GM10266 (cell line): ENCODE results near the gene OPTC.
"Not testable (repeated sequence)": the region's sequence is repeated elsewhere in the genome, so short reads cannot be mapped to it uniquely, and the experiment has no call there.

Source experiments
- DNase-seq: peaks from one replicate; pipeline ENCODE4 v3.0.0; 2012; ENCODE audit errors: extremely low spot score
- TF ChIP-seq, protein P1 (sequence below): IDR thresholded peaks from 2 replicates; pipeline ENCODE4 v1.5.1; 2012; ENCODE audit warnings: mild to moderate bottlenecking, low read depth; ENCODE audit not compliant: control insufficient read depth, insufficient read depth; ENCODE audit errors: missing control alignments

Gene OPTC, protein sequence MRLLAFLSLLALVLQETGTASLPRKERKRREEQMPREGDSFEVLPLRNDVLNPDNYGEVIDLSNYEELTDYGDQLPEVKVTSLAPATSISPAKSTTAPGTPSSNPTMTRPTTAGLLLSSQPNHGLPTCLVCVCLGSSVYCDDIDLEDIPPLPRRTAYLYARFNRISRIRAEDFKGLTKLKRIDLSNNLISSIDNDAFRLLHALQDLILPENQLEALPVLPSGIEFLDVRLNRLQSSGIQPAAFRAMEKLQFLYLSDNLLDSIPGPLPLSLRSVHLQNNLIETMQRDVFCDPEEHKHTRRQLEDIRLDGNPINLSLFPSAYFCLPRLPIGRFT

DNA sequence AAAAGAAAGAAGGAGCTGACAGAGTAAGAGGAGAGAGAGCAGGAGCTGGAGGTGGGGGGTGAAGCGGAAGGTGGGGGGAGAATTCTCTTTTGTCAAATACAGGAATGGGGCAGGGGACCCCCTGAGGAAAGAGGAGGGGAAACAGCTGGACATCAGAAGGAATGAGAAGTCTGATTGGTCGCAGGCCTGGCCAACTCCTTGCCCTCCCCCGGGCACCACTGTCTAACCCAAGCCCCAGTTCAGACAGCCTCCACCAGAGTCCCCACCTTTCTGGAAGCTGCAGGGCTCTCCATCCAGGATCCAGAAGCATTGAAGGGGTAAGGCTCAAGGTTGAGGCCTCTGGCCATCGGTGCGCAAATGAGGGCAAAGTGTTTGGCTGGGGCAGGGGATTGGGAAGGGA, at the start of gene OPTC:
Gene OPTC, plus strand, starts transcription at position 253 of the 400 bp plus-strand sequence. CDS start 1,853 bp downstream, outside the sequence.
- TF ChIP-seq, protein P1, sequence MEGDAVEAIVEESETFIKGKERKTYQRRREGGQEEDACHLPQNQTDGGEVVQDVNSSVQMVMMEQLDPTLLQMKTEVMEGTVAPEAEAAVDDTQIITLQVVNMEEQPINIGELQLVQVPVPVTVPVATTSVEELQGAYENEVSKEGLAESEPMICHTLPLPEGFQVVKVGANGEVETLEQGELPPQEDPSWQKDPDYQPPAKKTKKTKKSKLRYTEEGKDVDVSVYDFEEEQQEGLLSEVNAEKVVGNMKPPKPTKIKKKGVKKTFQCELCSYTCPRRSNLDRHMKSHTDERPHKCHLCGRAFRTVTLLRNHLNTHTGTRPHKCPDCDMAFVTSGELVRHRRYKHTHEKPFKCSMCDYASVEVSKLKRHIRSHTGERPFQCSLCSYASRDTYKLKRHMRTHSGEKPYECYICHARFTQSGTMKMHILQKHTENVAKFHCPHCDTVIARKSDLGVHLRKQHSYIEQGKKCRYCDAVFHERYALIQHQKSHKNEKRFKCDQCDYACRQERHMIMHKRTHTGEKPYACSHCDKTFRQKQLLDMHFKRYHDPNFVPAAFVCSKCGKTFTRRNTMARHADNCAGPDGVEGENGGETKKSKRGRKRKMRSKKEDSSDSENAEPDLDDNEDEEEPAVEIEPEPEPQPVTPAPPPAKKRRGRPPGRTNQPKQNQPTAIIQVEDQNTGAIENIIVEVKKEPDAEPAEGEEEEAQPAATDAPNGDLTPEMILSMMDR = no peak
- no peak for DNase-seq

DNA sequence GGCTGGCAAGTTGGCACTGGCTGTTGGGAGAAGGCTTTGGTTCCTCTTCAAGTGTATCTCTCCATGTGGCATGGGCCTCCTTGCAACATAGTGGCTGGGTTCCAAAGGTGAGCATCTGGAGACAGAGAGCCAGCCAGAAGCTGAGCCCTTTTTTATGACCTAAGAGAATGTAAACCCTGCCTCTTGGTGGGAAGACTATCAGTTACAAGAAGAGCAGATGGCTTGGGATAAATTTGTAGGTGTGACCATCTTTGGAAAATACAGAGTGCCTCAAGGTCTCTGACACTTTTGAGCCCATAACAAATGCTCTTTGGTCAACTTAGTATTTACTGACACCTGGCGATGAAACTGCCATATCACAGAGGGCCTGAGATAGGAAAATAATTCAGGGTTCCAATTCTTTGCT, 49.8 kb upstream of the OPTC start:
- TF ChIP-seq, protein P1 = peak; percentile 12

DNA sequence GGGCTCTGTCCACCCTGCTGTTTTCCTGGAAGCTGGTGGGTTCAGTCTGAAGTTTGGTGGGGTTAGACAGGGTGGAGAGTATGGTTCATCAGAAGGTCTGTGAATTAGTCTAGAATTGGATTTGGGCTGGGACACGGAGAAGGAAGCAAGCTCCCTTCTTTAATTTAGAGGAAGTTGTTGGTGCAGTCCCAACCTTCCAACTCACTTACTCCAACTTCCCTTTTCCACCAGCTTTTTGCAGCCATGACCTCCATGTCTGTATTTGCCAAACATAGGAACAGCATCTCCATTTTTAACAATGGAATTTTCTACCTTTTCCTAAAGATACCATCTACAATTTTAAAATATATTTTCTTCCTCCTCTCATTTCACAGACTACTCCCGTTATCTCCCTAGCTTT, 46.8 kb upstream of the OPTC start:
- TF ChIP-seq, protein P1 = no peak
- DNase-seq = no peak

More for the DNA sequence above, 49.8 kb upstream of the OPTC start:
- no peak for DNase-seq

DNA sequence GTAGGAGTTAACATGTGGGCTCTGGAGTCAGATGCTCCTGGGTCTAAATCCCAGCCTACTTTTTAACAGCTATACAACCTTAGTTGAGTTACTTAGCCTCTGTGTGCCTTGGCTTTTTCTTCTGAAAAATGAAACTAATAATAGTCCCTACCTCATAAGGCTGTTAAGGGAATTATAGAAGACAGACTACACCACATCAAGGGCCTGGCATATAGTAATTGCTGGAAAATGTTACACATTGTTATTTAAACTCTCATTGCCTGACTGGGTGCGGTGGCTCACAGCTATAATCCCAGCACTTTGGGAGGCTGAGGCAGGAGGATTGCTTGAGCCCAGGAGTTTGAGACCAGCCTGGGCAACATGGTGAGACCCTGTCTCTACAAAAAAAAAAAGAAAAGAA, 46.4 kb upstream of the OPTC start:
- DNase-seq = not testable (repeated sequence)

DNA sequence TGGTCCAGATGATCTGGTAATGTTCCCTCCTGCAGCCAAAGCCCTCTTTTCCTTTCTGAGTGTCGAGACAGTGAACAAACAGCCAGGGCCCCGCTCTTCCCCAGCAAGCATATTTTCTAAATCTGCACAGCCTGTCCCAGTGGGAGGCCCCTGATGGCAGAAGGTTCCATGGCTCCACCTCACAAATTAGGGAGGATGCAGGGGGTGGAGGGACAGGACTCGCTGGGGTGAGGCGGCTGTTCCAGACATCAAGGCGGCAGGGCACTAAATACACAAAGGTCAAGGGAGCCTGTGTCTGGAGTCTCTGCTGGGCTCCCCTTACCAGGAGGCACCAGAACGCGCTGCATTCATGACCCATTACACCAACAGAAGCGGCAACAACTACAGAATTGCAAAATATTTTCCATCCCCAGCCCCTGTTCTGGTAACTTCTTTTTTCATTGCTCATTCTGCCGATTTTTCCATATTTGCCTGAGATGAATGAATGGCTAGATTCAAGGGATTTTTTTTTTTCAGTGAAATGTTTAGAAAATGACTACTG, 45.4 kb upstream of the OPTC start:
- no peak for DNase-seq
- TF ChIP-seq, protein P1 = no peak

DNA sequence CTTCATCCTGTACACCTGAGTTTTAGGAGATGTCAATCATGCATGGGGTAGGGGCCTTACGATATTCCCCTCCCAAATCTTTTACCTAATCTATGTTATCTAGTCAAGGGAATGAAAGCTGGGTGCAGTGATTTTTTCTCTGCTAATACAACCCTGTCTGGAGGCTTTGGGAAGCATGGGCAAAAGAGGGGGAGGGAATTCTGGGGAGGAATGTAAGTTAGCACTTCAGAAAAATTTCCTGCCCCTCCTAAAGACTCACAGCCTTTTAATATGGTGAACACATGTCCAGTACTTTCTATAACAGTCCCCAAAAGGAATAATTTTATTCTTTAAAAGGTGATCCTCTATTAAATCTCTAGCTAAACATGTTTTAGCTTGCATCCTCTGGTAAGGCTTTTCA, 44.0 kb upstream of the OPTC start:
- TF ChIP-seq, protein P1 = no peak

DNA sequence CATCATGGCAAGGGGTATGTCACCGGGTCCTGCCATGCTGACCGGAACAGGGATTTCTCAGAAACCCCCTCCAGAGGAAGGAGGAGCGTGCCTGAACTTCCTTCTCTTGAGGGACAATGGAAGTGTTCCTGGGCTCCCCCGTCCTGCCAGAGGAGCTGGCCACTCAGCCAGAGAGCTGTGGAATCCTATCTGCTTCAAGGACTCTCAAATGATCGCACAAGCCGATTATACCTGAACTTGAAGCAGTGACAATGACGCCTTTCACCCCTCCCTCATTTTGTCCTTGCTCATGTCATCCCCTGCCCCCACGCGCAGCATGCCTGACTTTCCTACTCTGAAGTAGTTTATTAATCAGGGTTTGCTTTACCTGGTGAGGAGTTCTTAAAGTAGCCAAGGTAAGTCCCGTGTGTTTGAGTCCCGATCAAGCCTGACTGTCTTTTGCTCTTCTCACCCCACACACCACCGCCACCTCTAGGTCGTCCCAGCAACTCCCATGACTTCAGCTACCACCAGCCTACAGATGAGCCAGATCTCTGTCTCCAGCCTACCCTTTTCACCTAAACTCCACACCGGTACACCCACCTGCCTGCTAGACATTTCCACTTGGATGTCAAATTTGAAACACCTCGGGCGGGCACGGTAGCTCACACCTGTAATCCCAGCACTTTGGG, 43.3 kb upstream of the OPTC start:
- DNase-seq = no peak
- TF ChIP-seq, protein P1 = no peak

More for the DNA sequence above, 44.0 kb upstream of the OPTC start:
- no peak for DNase-seq
